NCI-H69 (cell line): ENCODE measurements around the gene IL20RA.

Experiments
- DNase-seq: peaks from one replicate; lab custom pipeline; 2025; lab: John Stamatoyannopoulos, UW

The IL20RA gene

DNA sequence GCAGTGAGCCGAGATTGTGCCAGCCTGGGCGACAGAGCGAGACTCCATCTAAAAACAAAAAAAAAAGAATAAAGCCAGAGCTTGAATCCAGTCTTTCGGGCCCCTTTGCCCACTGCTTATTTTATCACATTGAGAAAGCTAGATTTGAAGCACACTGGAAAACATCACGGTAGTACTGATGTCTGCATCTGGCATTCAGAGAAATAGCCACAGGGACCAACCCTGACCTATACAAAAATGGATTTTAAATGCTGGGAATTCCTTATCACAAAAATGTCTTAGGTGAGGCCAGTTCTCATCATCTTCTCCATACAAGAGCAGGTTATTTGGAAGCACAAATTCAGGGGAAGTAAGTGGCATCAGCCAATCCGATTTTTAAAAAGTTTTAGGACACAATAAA is 73.2 kb downstream of the IL20RA start:
- DNase-seq = no peak

DNA sequence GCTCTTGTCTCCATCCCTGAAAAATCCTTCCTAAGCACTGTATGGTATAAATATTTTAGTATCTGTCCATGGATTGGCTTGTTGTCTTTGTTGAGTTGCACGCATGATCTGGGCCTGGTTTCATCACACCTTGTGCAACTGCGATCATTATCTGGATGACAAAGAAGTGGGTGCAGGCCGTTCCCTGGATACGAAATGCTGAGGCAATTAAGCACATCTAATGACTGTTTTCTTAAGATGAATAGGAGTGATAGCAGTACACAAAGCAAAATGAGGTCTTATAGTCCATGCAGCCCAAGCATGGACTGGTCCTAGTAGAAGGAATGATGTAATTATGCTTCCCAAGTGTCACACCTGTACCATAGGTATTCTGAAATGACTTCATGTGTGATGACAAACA is 74.8 kb downstream of the IL20RA start:
- peak; percentile 84 for DNase-seq

DNA sequence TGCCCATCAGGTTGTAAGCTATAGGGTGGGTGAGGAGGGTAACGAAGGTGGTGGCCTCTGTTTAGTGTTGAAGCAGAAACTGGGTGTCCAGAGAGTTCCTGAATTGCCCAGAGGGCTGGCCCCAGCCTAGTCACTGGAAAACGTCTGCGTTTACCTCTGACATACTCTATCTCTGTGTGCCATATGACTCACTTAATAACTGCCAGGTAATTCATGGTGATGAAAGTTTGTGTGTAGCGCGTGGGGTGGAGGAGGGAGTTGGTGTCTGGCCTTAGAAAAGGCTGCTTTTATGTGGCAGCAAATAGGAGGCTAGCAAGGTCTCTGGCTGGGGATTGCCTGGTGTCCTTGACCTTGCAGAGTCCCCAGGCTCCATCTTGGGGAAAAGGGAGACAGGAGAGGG is 75.3 kb downstream of the IL20RA start:
- peak; percentile 56 for DNase-seq

DNA sequence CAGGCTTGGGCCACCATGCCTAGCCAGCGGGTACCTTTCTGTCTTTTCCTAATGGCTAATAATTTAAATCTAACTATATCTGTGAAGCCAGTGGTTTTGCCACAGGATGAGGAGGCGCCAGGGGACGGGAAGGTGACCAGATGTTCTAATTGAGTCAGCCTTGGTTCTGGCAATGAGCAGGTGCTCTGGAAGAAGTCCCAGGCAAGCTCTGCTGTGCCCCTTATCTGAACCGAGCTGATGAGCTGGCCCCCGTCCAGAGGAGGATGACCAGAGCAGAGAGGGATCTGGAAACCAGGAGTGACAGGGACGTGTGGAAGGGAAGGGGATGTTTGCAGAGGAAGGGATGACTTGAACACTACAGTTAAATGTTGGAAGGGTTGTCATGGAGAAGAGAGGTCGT is 75.9 kb downstream of the IL20RA start:
- DNase-seq = peak; percentile 40

DNA sequence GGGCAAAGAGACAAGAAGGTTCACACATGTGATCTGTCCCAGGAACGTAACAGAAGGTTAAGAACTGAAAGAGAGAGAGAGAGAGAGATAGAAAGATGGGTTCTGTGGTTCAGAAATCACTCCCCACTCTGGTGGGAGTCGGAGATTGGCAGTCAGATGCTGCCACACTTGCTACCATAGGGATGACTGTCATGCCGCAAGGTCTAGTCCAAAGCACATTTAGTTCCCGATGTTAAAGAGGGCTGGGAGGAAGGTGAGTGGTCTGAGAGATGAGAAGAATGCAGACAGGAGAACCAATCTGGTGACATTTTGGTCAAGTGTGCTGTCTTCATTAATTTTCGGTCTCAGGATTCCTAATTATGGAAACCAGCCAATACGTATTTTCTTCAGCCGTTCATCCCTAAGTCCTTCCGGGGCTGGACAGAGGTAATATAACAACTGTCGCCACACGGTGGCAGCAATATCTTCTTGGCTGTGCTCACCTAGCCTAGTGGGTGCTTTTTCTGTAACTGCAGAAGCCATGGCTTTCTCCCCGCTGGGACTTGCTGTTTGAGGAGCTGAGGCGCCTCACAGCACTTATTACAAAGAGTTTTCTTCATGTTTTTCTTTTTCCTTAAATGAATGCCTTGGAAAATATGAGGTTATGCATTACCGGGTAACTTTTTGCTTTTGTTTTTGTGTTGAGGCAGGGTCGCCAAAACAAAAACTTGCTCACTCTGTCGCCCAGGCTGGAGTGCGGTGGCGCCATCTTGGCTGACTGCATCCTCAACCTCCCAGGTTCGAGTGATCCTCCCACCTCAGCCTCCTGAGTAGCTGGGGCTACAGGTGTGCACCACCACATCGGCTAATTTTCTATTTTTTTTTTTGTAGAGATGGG is 76.7 kb downstream of the IL20RA start:
- DNase-seq = peak; percentile 93

DNA sequence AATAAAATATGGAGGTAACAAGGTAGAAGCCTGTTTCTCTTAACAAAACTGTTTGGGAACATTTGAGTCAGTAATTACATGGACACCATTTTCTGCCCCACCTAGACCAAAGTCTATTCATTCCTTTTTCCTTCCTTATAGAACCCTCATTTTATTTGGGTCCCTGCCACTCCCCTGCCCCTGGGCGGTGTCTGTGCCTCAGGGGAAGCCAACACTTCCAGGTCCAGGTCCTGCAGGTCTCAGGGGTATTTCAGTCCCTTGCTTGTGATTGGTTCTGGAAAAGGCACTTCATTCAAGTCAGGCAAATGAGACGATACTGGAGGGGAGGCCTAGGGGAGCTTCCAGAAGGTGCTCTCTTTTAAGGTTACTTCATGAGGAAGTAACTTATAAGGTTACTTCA is 80.4 kb downstream of the IL20RA start:
- DNase-seq = peak; percentile 31

DNA sequence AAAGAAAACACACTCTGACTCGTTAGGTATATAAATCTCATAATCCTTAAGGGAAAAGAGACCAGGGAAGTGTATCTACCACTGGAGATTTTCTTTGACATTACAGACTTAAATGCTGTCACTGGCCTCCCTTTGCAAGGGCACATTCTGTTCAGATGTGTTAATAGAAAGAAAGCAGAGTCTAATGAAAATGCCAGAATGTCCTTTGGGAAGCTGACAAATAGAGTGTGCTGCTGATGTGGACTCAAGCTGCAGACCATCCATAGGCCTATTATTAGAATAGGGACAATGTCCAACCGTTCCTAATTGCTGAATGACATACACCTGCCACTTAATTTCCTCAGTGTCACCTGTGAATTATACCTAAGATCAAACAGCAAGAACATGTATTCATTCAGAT is 81.5 kb downstream of the IL20RA start:
- DNase-seq = peak; percentile 83

DNA sequence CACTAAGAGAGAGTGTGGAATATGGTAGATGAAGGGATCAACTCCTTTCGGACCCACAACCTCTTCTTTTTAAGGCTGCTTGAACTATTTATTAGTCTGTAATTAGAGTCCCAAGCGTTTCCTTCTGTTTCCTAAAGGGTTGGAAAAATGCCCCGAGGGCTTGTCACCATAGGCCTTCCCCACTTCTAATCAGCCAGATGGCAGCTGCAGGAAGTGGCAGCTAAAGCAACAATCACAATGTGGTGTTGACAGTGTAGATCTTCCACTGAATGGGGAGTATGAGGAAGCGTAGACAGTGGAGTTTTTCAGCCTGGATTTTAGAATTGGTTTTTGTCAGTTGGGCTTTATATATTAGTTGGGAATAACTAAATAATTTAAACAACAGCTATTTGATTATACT is 82.1 kb downstream of the IL20RA start:
- DNase-seq = peak; percentile 99

DNA sequence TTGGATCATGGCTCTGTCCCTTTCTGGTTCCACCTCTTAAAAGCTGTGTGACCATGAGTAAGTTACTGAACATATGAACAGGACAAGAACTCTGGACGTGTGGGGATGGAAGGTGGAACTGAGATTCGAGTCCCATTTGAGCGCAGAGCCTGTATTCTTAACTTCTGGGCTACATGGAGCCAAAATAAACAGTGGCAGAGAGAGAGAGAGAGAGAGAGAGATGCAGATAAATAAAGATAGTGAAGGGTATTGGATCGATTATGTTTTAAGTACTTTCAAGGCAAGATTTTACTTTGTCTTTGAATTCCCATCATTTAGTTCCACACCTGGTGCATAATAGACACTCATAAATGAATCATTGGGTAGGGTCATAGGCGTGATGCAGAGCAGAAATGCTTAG is 82.9 kb downstream of the IL20RA start:
- peak; percentile 79 for DNase-seq

DNA sequence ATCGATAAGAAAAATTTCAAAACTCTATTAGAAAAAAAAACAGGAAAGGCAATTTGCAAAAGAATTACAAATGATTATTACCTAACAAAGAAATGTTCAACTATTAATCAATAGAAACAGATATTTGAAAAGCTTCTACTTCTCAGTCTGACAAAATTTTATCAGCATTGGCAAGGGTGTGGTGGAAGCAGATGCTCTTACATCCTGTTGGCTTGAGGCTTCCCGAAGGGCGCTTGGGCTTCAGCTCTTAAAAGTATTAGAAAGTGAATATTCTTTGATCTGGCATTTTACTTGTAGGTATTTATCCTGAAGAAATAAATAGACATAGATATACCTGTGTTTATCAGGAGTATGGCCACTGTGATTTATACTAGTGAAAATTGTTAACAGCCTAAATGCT is 84.0 kb downstream of the IL20RA start:
- DNase-seq = peak; percentile 62

DNA sequence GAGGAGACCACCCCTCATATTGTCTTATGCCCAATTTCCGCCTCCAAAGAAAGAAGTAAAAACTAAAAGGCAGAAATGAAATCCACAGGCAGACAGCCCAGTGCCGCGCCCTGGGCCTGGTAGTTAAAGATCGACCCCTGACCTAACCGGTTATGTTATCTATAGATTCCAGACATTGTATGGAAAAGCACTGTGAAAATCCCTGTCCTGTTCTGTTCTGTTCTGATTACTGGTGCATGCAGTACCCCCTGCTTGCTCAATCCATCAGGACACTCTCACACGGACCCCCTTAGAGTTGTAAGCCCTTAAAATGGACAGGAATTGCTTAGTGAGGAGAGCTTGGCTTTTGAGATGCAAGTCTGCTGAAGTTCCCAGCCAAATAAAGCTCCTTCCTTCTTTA is 84.8 kb downstream of the IL20RA start:
- peak; percentile 55 for DNase-seq

DNA sequence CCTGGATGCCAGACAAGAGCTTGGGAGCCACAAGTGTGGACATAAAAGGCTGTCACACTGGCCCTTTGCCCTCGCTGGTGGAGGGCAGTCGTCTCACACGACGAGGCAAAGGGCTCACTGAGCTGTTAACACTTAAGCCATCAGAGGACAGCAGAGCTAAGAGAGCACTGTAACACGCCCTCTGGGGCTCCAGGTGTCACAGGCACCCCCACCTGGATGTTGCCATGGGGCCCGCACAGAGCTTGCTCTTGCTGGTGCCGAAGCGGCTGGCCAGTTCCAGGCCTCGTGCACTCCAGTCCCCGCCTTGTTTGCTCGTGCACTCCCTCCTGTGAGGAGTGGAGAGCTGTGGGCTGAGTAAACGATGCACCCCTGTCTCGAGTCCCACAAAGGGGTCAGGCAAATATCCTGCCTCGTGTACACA is 85.3 kb downstream of the IL20RA start:
- peak; percentile 99 for DNase-seq

DNA sequence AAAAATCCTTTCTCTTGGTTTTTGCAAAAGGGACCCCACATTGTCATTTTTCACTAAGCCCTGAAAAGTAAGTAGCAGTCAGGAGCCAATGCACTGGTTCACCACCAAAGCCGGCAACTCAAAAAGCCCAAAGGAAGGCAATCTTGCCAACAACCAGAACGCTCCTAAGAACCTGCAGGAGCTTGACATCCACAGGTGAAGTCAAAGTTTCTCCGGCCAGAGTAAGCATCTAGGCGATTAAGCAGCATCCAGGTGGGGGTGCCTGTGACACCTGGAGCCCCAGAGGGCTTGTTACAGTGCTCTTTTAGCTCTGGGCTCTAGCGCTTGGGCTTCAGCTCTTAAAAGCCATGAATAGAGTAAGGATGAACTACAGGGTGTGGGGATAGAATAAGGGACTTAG is 86.6 kb downstream of the IL20RA start:
- peak; percentile 42 for DNase-seq

DNA sequence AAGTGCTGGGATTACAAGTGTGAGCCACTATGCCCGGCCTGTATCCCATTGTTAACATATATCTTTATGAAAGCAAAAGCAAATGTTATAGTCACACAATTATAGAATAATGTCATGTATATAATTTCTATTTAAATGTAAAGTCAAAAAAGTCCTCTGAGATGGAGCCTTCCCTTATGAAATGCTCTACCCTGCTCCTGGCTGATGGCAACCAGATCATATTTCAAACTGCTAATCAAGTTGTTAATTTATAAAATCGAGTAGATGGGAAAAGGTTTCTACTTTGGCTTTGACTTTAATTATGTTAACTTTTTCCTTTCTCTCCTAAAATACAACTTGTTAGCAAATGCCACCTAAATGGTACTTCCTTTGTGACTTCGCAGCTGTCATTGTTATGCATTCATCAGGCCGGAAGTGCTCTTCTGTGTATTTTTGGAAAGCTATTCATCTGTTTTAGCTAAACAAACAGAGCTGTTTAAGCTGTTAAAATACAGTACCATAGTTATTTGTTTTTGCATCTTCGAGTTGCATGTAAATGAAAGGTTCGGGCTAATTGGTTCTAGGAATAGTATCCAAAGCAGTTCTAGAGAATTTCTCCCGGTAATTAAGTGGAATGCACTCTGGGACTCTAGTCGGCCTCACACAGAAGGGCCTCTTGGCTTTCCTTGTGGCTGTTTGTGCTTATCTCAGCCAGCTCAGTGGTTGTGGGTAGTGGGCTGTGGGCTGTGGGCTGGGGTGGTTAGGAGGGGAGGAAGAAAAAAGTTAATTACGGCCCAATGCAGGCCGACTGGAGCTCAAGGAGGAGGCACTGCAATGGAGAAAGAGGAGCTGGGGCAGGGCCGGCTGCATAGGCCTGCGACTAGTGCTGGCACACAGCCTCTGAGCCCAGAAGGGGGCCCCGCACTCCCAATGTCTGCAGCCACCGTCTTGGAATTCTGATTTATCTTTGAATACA is 87.9 kb downstream of the IL20RA start:
- peak; percentile 92 for DNase-seq

DNA sequence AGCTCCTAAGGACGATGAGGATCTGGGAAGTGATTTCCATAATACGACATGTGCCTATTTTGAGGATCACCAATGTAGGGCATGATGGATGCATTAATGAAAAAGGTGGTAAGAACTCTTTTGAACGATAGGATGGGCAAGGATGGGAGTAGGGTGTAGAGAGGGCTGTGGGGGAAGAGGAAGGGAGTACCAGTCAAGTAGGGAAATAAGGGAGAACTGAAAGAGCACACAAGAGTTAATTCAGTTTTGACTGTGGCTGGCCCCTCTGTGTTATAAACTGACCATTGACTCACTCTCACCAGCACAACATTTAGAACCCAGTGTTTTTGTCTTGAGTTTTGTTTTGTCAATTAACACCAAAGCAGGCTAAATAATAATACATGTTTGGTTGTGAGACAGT is 89.6 kb downstream of the IL20RA start:
- DNase-seq = no peak

DNA sequence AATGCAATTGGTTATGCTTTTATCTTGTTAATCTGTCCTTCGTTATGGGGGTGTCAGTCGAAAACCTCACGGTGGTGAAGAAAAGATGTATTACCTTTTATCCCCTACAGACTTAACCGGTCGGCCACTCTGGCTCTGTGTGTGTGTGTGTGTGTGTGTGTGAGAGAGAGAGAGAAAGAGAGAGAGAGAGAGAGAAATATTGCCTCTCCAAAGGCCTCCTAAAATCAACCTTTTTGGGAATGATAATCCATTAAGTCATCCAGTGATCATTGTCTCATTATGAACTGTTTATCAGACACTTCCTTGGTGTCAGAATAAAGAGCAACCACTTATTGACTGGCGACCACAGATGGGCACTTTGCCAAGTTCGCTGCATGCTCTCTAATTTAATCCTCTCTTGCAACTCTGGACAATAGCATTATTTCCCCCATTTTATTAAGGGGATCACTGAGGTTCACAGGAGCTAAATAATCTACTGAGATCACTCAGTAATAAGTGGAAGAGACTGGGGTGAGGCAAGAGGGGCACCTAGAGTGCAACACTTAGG is 92.0 kb downstream of the IL20RA start:
- DNase-seq = peak; percentile 90

DNA sequence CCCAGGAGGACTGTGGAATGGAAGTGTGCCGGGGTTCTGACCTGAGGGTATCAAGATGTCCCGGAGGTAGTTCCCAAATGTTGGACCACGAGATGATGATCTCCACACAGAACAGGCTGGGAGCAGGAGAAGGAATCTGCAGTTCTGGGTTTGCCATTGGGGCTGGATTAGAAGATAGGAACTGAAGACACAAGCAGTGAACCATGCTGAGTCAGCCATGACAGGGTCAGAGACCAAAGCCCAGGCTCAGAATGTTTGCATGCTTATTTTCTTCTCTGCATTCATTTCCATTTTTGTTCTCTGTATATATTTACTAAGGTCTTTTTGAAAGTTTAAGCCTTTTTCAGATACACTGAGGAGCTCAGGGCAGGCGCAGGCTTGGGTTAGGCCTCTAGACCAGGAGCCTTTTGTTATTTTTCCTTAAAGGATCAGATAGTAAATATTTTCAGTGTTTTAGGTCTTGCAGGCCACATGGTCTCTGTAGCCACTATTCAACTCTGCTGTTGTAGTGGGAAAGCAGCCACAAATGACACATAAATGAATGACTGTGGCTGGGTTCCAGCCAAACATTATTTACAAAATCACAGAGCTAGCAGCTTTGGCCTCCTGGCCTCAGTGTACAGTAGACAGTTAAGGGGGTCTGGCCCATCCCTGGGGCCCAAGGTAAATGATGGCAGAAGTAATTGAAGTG is 94.2 kb downstream of the IL20RA start:
- DNase-seq = peak; percentile 32
